ENCODE measurements around the gene CPS1.

CPS1 gene

GRCh38 chr2:210586381-210586780 is 30.0 kb downstream of the CPS1 start:
- Histone ChIP-seq H3K27ac (no peak overlapping the region), H3K79me2 (ENCODE audit: insufficient read depth, low read depth) (no peaks in the 10 kb centered on the region), H3K36me3 (ENCODE audit: insufficient read depth) (no peaks in the 10 kb centered on the region), H3K27me3 (ENCODE audit: insufficient read depth, low read depth) (no peaks in the 10 kb centered on the region), H2AFZ (ENCODE audit: low read depth) (no peak overlapping the region), H3K4me2 (no peak overlapping the region), H3K4me1 (ENCODE audit: low read depth, poor library complexity, severe bottlenecking) (no peaks in the 10 kb centered on the region), H3K4me3 (IDR thresholded peaks at IDR 0.05; ENCODE audit: insufficient read depth, low read depth, low read length) (no peak overlapping the region), H3K9ac (no peak overlapping the region), H4K20me1 (ENCODE audit: insufficient read depth) (no peaks in the 10 kb centered on the region)
- TF ChIP-seq, protein P1, sequence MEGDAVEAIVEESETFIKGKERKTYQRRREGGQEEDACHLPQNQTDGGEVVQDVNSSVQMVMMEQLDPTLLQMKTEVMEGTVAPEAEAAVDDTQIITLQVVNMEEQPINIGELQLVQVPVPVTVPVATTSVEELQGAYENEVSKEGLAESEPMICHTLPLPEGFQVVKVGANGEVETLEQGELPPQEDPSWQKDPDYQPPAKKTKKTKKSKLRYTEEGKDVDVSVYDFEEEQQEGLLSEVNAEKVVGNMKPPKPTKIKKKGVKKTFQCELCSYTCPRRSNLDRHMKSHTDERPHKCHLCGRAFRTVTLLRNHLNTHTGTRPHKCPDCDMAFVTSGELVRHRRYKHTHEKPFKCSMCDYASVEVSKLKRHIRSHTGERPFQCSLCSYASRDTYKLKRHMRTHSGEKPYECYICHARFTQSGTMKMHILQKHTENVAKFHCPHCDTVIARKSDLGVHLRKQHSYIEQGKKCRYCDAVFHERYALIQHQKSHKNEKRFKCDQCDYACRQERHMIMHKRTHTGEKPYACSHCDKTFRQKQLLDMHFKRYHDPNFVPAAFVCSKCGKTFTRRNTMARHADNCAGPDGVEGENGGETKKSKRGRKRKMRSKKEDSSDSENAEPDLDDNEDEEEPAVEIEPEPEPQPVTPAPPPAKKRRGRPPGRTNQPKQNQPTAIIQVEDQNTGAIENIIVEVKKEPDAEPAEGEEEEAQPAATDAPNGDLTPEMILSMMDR (conservative IDR thresholded peaks at IDR 0.05; ENCODE audit: low read depth, low read length): no peak

DNA sequence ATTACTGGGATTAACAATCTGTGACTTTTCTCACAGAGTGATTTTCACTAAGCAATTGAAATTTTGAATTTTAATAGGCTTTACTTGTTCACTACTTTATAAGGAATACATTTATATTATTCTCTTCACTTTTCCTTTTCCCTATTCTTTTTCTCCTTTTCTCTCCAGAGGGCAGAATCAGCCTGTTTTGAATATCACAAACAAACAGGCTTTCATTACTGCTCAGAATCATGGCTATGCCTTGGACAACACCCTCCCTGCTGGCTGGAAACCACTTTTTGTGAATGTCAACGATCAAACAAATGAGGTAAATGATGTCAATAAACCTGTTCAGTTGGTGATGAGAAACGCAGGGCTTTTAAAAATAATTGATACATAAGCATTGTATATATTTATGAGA is 35.3 kb downstream of the CPS1 start:
- no peaks in the 10 kb centered on the region for H3K27me3 ChIP-seq (ENCODE audit: insufficient read depth, low read depth)
- no peak overlapping the region for H3K4me2 ChIP-seq
- H2AFZ ChIP-seq (ENCODE audit: low read depth): no peak overlapping the region
- no peak overlapping the region for H3K4me3 ChIP-seq (IDR thresholded peaks at IDR 0.05; ENCODE audit: insufficient read depth, low read depth, low read length)
- H3K36me3 ChIP-seq (ENCODE audit: insufficient read depth): no peaks in the 10 kb centered on the region
- TF ChIP-seq, protein P1 (conservative IDR thresholded peaks at IDR 0.05; ENCODE audit: low read depth, low read length): no peak
- H3K27ac ChIP-seq: no peak overlapping the region
- no peak overlapping the region for H3K9ac ChIP-seq
- H3K4me1 ChIP-seq (ENCODE audit: low read depth, poor library complexity, severe bottlenecking): no peaks in the 10 kb centered on the region
- H3K79me2 ChIP-seq (ENCODE audit: insufficient read depth, low read depth): no peaks in the 10 kb centered on the region
- no peaks in the 10 kb centered on the region for H4K20me1 ChIP-seq (ENCODE audit: insufficient read depth)

- Histone ChIP-seq H3K4me3 (IDR thresholded peaks at IDR 0.05; ENCODE audit: insufficient read depth, low read depth, low read length) (no peak overlapping the region), H4K20me1 (ENCODE audit: insufficient read depth) (no peaks in the 10 kb centered on the region), H3K27ac (no peak overlapping the region), H3K27me3 (ENCODE audit: insufficient read depth, low read depth) (no peaks in the 10 kb centered on the region), H3K36me3 (ENCODE audit: insufficient read depth) (no peaks in the 10 kb centered on the region), H2AFZ (ENCODE audit: low read depth) (no peak overlapping the region), H3K4me1 (ENCODE audit: low read depth, poor library complexity, severe bottlenecking) (no peaks in the 10 kb centered on the region), H3K79me2 (ENCODE audit: insufficient read depth, low read depth) (no peaks in the 10 kb centered on the region), H3K9ac (no peak overlapping the region), H3K4me2 (no peak overlapping the region)
- TF ChIP-seq, protein P1 (conservative IDR thresholded peaks at IDR 0.05; ENCODE audit: low read depth, low read length): no peak
Observed at GRCh38 chr2:210592726-210593125, 36.3 kb downstream of the CPS1 start.

DNA sequence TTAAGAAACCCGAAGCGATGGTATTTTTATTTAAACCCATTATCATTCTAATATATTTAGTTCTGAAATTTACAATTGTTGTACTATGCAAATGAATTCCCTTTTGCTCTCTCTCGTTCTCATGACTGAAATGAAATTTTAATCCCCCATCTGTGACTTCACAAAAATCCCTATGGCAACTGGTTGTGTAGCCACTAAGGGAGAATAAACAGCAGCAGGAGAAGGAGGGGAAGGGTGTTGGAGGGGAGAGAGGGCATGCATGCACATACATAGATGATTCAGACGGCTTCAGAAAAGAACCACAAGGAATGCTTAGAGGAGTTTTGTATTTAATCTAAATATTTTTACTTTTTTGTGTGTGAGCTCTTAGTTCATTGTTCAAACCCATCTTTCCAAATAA is 36.8 kb downstream of the CPS1 start:
- Histone ChIP-seq H2AFZ (ENCODE audit: low read depth) (no peak overlapping the region), H3K4me3 (IDR thresholded peaks at IDR 0.05; ENCODE audit: insufficient read depth, low read depth, low read length) (no peak overlapping the region), H3K36me3 (ENCODE audit: insufficient read depth) (no peaks in the 10 kb centered on the region), H3K27ac (no peak overlapping the region), H3K4me1 (ENCODE audit: low read depth, poor library complexity, severe bottlenecking) (no peaks in the 10 kb centered on the region), H3K4me2 (no peak overlapping the region), H3K79me2 (ENCODE audit: insufficient read depth, low read depth) (no peaks in the 10 kb centered on the region), H3K27me3 (ENCODE audit: insufficient read depth, low read depth) (no peaks in the 10 kb centered on the region), H4K20me1 (ENCODE audit: insufficient read depth) (no peaks in the 10 kb centered on the region), H3K9ac (no peak overlapping the region)
- TF ChIP-seq, protein P1 (conservative IDR thresholded peaks at IDR 0.05; ENCODE audit: low read depth, low read length): no peak

All from KMS-11 (cell line).